Neural cell (in vitro differentiated cells): ENCODE data around the gene USP6NL.
A peak's percentile ranks its signal among the peaks of the same experiment; 100 is the strongest.

Experiments
- EP300 ChIP-seq: fragments of 450-650 bp; conservative IDR thresholded peaks from 2 replicates; pipeline ENCODE4 v1.6.1; 2014; ENCODE audit warnings: antibody characterized with exemption, mild to moderate bottlenecking, moderate library complexity; ENCODE audit not compliant: poor library complexity, severe bottlenecking
- TAF1 ChIP-seq: IDR thresholded peaks from 2 replicates; pipeline ENCODE4 v1.6.1; 2012; ENCODE audit warnings: low read depth
- TF ChIP-seq, protein P1 (sequence below): IDR thresholded peaks from 2 replicates; pipeline ENCODE4 v1.6.1; 2012; ENCODE audit warnings: borderline replicate concordance
- TF ChIP-seq, protein P2 (sequence below): fragments of 450-650 bp; IDR thresholded peaks from 2 replicates; pipeline ENCODE4 v1.5.1; 2014; ENCODE audit warnings: antibody characterized with exemption, mild to moderate bottlenecking, moderate library complexity; ENCODE audit not compliant: poor library complexity, severe bottlenecking

DNA sequence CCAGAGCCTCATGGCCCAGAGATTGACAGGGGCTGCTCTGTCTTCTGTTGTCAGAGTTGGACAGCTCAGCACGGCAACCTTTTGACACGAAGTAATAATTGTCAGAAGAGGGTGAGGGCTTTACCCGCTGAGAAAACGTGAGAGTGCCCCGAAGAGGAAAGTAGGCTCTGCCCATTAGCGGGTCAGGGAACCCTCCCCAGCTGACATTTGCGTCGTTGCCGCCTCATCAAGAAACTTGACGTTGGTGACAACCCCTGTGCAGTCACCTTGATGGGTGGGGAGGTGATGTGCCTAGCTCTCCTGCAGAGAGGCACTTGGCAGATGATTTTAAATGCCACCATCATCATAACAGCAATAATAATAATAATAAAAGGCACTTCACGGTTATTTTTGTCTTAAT lies 202.1 kb downstream of the USP6NL start:
- TF ChIP-seq EP300, result peak; percentile 96
- TF ChIP-seq, protein P1, sequence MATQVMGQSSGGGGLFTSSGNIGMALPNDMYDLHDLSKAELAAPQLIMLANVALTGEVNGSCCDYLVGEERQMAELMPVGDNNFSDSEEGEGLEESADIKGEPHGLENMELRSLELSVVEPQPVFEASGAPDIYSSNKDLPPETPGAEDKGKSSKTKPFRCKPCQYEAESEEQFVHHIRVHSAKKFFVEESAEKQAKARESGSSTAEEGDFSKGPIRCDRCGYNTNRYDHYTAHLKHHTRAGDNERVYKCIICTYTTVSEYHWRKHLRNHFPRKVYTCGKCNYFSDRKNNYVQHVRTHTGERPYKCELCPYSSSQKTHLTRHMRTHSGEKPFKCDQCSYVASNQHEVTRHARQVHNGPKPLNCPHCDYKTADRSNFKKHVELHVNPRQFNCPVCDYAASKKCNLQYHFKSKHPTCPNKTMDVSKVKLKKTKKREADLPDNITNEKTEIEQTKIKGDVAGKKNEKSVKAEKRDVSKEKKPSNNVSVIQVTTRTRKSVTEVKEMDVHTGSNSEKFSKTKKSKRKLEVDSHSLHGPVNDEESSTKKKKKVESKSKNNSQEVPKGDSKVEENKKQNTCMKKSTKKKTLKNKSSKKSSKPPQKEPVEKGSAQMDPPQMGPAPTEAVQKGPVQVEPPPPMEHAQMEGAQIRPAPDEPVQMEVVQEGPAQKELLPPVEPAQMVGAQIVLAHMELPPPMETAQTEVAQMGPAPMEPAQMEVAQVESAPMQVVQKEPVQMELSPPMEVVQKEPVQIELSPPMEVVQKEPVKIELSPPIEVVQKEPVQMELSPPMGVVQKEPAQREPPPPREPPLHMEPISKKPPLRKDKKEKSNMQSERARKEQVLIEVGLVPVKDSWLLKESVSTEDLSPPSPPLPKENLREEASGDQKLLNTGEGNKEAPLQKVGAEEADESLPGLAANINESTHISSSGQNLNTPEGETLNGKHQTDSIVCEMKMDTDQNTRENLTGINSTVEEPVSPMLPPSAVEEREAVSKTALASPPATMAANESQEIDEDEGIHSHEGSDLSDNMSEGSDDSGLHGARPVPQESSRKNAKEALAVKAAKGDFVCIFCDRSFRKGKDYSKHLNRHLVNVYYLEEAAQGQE, result peak; percentile 11
- TF ChIP-seq, protein P2, sequence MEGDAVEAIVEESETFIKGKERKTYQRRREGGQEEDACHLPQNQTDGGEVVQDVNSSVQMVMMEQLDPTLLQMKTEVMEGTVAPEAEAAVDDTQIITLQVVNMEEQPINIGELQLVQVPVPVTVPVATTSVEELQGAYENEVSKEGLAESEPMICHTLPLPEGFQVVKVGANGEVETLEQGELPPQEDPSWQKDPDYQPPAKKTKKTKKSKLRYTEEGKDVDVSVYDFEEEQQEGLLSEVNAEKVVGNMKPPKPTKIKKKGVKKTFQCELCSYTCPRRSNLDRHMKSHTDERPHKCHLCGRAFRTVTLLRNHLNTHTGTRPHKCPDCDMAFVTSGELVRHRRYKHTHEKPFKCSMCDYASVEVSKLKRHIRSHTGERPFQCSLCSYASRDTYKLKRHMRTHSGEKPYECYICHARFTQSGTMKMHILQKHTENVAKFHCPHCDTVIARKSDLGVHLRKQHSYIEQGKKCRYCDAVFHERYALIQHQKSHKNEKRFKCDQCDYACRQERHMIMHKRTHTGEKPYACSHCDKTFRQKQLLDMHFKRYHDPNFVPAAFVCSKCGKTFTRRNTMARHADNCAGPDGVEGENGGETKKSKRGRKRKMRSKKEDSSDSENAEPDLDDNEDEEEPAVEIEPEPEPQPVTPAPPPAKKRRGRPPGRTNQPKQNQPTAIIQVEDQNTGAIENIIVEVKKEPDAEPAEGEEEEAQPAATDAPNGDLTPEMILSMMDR, result no peak
- no peak for TF ChIP-seq TAF1
